ENCODE data around the gene CTNNA3.

Gene CTNNA3

GRCh38 chr10:66910671-66911070, 785.3 kb downstream of the CTNNA3 start:
- no peak overlapping the region for H3K4me3 ChIP-seq (ENCODE audit: low read depth, low read length)

DNA sequence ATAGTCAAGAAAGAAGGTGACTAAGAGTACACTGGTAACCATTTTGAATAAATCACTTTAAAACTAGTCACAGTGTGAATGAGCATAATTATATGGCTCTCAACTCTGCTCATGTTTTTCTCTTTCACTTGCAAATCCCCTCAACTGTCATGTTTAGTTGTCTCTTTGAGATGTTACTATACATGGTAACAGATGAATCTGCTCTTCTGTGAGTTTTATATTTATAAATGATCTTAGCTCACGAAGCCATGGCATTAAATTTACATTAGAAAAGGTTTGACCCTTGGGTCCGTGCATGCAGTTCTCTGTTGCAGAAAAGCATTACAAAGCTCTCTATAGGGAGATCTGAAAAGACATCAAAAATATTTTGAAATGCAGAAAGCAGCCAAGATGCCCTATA, 803.1 kb downstream of the CTNNA3 start:
- no peak overlapping the region for H3K4me3 ChIP-seq (ENCODE audit: low read depth, low read length)

GRCh38 chr10:66888237-66888636, 807.8 kb downstream of the CTNNA3 start:
- H3K4me3 ChIP-seq (ENCODE audit: low read depth, low read length) = no peak overlapping the region

GRCh38 chr10:66886848-66887247, 809.1 kb downstream of the CTNNA3 start:
- no peak overlapping the region for H3K4me3 ChIP-seq (ENCODE audit: low read depth, low read length)

GRCh38 chr10:66882271-66882670, 813.7 kb downstream of the CTNNA3 start:
- no peak overlapping the region for H3K4me3 ChIP-seq (ENCODE audit: low read depth, low read length)

GRCh38 chr10:66881814-66882213, 814.2 kb downstream of the CTNNA3 start:
- H3K4me3 ChIP-seq (ENCODE audit: low read depth, low read length) = no peak overlapping the region

DNA sequence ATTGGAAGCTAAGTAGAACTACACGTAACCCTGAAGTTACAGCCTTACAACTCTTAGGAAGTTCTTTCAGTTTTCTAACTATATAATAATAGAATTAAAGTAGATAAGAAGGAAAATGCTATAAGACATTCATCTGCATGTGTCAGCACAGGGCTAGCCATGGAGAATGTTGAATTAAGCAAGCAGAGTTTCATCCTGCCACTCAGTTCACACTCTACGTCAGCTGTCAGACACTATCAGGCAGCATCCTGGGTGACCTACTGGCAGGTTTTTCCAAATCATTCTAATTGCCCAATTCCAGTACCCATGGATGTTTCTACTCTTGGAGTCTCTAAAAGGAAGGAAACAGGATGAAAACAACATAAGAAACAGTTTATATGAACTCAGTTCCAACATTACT, 815.2 kb downstream of the CTNNA3 start:
- no peak overlapping the region for H3K4me3 ChIP-seq (ENCODE audit: low read depth, low read length)

DNA sequence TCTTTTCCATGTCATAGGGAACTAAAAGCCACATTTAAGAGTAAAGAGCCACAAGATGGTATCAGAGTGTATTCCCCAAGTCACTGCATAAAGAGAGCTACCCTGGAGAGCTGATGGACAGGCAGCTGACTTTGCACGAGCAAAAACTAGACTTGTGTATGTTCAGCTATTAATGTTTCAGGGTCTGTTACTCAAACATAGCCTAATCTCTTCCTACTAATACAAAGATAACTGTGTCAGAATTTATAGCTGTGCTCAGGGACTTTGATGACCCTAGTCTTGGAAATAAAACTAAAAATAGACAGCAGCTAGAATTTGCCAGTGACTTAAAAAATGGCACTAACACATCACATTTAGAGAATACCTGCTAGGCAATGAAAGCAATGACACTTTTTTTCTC, 815.7 kb downstream of the CTNNA3 start:
- H3K4me3 ChIP-seq (ENCODE audit: low read depth, low read length) = no peak overlapping the region

DNA sequence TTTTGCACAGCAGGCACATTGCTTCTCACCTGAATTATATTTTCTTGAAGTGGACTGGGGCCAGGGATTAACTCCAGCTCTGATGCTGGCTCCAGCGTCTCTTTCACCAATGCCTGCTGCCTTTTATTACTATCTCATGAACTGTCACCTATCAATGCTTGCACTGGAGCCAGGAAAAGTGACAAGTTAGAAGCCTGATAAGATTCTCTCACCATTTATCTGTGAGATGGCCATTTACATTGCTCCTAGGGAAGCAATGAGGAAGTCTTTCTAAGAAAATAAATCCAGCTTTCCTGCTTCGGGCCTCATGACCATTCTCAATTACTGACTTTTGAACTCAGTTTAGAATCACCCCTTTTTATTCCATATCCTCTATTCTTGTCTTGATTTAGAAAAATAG, 818.6 kb downstream of the CTNNA3 start:
- no peak overlapping the region for H3K4me3 ChIP-seq (ENCODE audit: low read depth, low read length)

DNA sequence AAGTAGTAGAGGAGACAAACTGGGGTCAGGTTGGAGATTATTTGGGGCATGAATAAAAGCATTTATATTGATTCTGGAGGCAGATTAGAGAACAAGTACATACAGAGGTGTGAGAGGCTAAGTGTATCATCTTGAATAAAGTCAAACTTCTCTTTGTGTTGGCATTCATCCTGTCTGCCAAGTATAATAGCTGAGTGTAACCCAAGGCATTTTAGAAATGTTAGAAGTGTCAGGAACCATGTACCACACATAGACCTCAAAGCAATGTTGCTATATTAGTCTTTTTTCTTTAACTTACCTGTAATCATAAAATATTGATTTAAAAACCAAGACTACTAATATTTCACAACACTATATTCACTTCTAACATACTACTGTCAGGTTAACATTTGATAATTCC, 826.4 kb downstream of the CTNNA3 start:
- H3K4me3 ChIP-seq (ENCODE audit: low read depth, low read length) = no peak overlapping the region

DNA sequence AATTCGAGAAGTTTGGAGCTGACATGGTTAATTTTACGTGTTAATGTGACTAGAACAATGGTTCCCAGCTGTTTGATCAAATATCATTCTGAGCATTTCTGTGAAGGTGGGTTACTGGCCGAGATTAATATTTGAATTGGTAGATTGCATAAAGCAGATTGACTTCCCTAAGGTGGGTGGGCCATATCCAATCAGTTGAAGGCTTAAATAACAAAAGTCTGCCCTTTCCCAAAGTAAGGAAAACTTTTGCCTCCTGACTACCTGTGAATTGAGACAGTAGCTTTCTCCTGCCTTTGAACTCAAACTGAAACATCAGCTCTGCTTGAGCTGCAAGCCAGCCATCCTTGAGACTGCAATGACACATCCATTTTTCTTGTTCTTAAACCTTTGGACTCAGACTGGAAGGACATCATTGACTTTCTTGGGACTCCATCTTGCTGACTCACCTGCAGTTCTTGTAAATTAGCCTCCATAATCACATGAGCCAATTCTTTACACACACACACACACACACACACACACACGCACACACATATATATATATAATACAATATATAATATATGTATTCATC, 833.2 kb downstream of the CTNNA3 start:
- H3K4me3 ChIP-seq (ENCODE audit: low read depth, low read length) = no peak overlapping the region

DNA sequence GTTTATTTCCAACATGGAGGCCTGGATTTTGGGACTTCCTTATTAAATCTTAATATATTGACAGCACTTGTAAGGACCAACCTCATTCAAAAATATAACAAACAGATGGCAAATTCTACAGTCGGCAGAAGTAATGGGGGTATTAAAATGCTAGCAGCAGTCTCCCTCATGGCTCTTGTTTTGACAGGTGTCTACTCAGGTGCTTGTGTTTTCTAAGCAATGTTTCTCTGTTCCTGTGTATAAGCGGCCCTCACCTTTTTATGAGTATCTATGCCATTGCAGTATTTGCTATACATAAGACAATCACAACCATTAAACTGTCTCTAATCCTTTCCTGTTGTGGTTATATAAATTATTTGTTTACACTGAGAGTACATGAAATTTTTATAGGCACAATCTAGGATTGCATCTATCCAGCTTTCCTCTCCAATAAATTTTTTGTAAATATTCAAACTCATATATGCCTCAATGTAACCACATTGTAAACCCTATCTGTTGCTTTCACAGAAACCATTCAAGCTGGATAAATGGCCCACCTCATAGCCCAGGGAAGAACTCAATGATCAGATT, 835.5 kb downstream of the CTNNA3 start:
- no peak overlapping the region for H3K4me3 ChIP-seq (ENCODE audit: low read depth, low read length)

- H3K4me3 ChIP-seq (ENCODE audit: low read depth, low read length) = no peak overlapping the region
Measured at GRCh38 chr10:66852811-66853210, 843.2 kb downstream of the CTNNA3 start.

- H3K4me3 ChIP-seq (ENCODE audit: low read depth, low read length) = no peak overlapping the region
Measured at GRCh38 chr10:66848856-66849255, 847.1 kb downstream of the CTNNA3 start.

- no peak overlapping the region for H3K4me3 ChIP-seq (ENCODE audit: low read depth, low read length)
Measured at GRCh38 chr10:66844176-66844942, 851.6 kb downstream of the CTNNA3 start.

- H3K4me3 ChIP-seq (ENCODE audit: low read depth, low read length) = no peak overlapping the region
Measured at GRCh38 chr10:66843396-66843795, 852.6 kb downstream of the CTNNA3 start.

GRCh38 chr10:66842867-66843266, 853.1 kb downstream of the CTNNA3 start:
- no peak overlapping the region for H3K4me3 ChIP-seq (ENCODE audit: low read depth, low read length)

GRCh38 chr10:66842371-66842770, 853.6 kb downstream of the CTNNA3 start:
- no peak overlapping the region for H3K4me3 ChIP-seq (ENCODE audit: low read depth, low read length)

- H3K4me3 ChIP-seq (ENCODE audit: low read depth, low read length) = no peak overlapping the region
Measured at GRCh38 chr10:66838656-66839055, 857.3 kb downstream of the CTNNA3 start.

GRCh38 chr10:66837990-66838389, 858.0 kb downstream of the CTNNA3 start:
- H3K4me3 ChIP-seq (ENCODE audit: low read depth, low read length) = no peak overlapping the region

- no peak overlapping the region for H3K4me3 ChIP-seq (ENCODE audit: low read depth, low read length)
Measured at GRCh38 chr10:66837335-66837734, 858.7 kb downstream of the CTNNA3 start.

GRCh38 chr10:66836771-66837170, 859.2 kb downstream of the CTNNA3 start:
- no peak overlapping the region for H3K4me3 ChIP-seq (ENCODE audit: low read depth, low read length)

Data from iPS-11a (cell line).